Cardiac fibroblast (primary cell): ENCODE results near the gene EIF6.

Experiments
- DNase-seq, 2 donors: peaks; one replicate each; pipeline versions ENCODE4 v3.0.0 to v3.0.0-alpha.2; 2010; ENCODE audit warnings: low read depth in 2 of 2
- H3K4me3 ChIP-seq, 2 donors: replicated peaks in 1 of 2; 1 replicate in 1 of 2; 2 replicates in 1 of 2; pipeline ENCODE4 v1.5.1; 2011; ENCODE audit warnings: low read depth in 2 of 2, low read length in 2 of 2, mild to moderate bottlenecking in 2 of 2, moderate library complexity in 1 of 2
- TF ChIP-seq, protein P1 (sequence below): IDR thresholded peaks from one replicate; pipeline ENCODE4 v1.5.1; 2011; ENCODE audit warnings: low read depth, mild to moderate bottlenecking, low read length, inconsistent platforms

Gene EIF6

DNA sequence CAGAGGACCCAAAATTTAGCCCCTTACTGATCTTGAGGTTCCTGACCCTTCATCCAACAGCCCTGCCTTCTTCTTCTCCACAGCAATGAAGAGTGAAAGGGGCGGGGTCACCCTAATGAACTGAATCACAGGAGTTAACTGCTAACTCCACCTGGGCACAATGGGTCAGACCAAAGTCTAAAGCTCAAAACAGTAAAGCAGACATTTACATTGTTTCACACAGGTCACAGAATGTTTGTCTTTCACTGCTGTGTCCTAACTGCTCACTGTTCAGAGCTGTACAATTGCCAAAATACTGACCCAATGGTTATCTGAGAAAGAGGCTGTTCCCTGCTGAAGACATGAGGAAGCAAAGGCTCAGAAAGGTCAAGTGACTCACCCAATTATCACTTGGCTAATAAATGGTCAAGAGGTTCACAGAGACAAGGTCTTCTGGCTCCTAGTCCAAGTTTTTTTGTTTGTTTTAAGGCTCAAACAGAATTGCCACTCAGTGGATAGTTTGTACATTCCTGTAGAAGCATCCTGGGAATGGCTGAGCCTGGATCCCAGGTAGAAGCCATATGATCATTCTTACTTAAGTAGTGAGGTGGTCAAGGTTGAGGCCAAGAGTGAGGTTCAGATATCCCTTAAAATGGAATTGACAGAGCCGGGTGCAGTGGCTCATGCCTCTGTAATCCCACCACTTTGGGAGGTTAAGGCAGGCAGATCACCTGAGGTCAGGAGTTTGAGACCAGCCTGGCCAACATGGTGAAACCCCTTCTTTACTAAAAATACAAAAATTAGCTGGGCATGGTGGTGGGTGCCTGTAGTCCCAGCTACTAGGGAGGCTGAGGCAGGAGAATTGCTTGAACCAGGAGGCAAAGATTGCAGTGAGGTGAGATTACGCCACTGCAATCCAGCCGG lies 42.8 kb upstream of the EIF6 start:
- H3K4me3 ChIP-seq = no peak overlapping the region
- TF ChIP-seq, protein P1, sequence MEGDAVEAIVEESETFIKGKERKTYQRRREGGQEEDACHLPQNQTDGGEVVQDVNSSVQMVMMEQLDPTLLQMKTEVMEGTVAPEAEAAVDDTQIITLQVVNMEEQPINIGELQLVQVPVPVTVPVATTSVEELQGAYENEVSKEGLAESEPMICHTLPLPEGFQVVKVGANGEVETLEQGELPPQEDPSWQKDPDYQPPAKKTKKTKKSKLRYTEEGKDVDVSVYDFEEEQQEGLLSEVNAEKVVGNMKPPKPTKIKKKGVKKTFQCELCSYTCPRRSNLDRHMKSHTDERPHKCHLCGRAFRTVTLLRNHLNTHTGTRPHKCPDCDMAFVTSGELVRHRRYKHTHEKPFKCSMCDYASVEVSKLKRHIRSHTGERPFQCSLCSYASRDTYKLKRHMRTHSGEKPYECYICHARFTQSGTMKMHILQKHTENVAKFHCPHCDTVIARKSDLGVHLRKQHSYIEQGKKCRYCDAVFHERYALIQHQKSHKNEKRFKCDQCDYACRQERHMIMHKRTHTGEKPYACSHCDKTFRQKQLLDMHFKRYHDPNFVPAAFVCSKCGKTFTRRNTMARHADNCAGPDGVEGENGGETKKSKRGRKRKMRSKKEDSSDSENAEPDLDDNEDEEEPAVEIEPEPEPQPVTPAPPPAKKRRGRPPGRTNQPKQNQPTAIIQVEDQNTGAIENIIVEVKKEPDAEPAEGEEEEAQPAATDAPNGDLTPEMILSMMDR = no peak
- DNase-seq = peak in 1 of 2 donors; percentile 37

DNA sequence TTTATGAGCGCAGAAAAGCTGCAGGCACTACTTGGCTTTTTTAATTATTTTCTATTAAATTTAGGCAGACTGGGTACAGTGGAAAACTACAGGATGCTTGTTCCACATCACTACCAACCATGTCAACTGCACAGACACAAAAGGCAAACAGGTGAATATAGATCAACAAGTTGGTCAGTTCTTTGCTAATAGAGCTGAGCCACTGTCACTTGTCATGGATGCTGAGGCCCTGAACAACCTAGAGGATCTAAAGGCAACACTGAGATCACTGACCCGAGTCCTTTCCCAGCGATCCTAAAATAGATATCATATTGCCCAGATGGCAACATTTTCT lies 42.1 kb upstream of the EIF6 start:
- H3K4me3 ChIP-seq = no peak overlapping the region
- TF ChIP-seq, protein P1 = no peak
- DNase-seq = no peak

DNA sequence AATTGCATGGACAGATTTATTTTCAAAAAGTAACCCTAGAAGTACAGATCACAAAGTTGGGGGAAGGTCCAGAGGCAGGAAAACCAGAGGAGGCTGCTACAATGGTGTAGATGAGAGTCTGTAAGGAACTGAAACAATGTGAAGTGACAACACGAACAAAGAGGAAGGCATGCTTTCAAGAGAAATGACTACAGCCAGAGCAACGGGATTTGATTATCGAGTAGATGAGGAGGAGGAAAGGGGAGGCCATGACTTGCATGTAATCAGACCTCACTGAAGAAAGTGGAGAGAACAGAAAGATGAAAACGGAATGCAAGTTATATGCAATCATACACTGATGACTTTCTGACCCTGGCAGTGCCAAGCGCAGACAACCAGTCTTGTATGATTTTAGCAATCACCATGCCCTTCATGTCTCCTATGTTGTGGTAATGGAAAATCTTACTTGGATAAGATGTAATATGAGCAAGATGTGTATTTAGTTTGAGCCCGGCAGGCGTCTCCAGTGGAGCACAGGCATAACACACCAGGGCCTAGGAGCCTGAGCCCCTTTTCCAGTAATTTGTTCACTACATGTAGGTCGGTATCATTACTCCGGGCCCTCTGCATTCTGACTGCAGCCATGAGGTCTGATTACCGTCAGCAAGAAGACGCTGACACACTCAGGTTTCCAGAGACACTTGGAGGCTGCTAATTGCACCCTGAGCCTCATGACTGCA lies 41.6 kb upstream of the EIF6 start:
- DNase-seq = no peak
- no peak overlapping the region for H3K4me3 ChIP-seq
- TF ChIP-seq, protein P1 = no peak

DNA sequence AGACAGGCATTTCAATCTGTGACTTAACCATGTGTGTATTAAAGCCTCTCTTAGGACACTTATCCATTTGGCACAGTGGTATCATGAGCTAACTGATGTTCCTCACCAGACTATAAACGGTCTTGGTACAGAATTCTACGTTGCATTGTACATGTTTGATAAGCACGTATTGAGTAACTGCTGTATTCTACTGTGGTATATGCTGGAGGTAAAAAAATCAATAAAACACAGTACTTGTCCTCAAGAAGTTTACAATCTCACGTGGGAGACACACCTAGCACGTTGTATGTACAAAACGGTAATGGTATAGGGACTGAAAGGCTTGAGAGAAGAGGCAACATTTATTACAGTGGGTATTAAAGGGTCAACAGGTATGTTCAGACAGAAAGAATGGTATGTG lies 40.8 kb upstream of the EIF6 start:
- no peak overlapping the region for H3K4me3 ChIP-seq
- TF ChIP-seq, protein P1 = no peak
- DNase-seq = no peak

DNA sequence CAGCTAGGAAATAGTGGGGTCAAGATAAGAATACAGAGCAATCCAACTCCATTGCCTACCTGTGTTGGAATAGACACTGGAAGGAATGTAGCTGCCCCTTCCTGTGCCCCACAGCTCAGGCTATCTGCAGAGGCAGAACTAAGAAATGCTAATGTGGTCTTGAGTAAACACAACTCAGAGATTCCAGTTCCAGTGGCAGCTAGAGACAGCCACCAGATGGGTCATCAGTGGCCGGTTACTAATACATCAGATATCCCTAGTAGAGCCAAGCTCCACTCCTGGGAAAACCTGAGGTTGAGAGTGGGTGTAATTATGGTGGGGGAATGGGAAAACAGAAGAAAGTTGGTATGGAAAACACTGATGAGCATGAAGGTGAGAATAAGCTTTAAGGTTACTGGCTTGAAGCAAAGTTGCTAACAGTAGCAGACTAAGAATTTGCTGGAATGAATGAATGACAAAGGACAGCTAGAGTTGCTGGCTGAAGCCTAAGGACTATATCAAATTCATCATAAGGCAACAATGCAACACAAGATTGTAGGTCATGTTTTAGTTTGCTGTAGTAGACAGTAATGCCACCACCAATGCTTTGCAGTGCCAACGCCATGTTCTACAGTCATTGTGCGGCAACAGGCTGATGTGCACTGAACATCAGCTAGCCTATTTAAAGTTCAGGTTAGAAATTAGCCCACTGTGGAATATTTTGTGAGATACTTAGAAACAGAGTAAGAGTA lies 36.0 kb upstream of the EIF6 start:
- TF ChIP-seq, protein P1 = no peak
- no peak overlapping the region for H3K4me3 ChIP-seq
- peak in 1 of 2 donors; percentile 84 for DNase-seq

DNA sequence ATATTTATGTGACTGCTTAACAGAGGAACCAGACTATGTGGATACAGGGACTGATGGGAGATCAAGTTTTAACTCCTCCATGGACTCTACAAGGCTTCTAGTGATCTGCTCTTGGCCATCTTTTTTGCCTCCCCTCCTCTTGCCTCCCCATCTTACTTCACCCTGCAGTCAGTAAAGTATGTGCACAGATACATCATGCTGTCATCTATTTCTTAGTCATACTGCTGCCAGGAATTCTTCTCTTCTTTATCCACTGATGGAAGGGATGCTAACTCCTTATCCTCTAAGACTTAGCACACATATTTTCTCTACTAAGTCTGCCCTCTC lies 35.3 kb upstream of the EIF6 start:
- no peak overlapping the region for H3K4me3 ChIP-seq
- peak in 1 of 2 donors; percentile 73 for DNase-seq
- TF ChIP-seq, protein P1 = no peak
